Stimulated activated CD8-positive, alpha-beta memory T cell treated with anti-CD3 and anti-CD28 coated beads, Interleukin-15, amount 100 ng/mL, for 48 hours (primary cell): ENCODE measurements around the gene CDC73.
"Not testable (repeated sequence)": the region's sequence is repeated elsewhere in the genome, so short reads cannot be mapped to it uniquely, and the experiment has no call there.

ENCODE experiments used
- DNase-seq, 2 donors: peaks; one replicate each; pipeline ENCODE4 v3.0.0-alpha.2; 2020; ENCODE audit warnings: low read depth in 2 of 2

Gene CDC73

DNA sequence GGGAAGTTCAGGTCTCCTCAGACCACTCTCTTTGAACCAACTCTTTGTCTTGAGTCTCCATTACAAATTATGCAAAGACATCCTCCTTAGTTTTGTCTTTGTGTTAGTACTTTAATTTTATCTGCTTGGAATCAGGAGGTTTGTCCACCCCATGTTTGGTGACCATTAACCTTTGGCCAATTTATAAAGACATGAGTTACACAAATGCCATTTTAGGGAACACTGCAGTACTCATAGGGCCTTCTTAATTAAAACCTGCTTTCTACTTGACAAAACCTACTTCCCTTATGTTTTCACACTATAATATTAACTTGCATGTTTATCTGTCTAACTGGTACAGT is 7.9 kb upstream of the CDC73 start:
- no peak for DNase-seq

DNA sequence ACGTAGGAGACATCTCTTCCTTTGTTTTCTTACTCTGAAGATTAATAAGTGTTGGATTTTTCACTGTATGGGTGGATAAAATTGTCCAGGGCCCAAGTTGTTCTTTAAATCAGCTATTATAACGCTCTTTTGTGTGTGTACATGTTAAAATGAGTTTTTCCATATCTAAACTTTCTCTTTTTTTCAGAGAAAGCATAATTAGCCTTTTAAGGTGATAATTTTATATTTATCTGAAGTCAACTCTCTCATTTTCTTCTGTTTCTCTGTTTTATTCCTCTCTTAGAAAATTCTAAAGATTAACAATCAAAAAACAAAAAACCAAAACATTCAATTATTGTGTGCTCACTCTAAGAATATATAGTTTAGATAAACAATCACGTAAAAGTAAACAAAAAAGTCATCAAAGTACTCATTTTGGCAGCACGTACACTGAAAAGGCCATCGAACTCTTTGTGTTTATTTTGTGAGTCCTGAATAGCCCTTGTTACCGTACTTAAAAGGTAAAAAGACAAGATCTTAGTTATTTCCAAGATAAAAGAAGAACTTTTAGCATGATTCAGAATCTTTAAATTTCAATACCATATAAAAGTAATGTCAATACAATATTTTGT is 7.2 kb upstream of the CDC73 start:
- DNase-seq: no peak

DNA sequence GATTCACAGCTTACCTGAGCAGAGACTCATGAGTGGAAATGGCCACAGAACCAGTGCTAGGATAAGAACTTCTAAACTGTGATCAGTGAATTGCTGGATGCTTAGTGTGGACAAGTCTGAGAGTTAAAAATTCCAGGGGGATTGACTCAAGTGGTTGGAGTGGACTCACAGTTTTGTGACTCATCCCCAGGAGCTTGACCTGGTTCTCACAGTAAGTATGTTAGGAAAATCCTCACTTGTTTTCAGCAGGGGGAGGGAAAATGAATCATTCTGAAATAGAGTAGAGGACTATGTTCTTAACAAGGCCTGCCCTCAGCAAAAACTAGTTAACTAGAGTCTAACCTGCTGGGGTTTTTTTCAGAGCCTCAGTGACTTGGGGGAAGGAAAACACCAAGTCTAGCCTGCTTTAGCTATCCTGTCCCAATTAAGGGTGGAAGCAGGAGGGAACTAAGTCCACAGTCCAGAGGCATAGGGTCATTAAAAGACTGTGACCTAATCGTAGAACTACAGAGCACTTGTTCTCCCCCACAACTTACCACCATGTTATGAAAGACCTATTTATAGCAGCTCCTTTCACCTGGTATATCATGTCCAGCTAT is 6.1 kb upstream of the CDC73 start:
- DNase-seq: no peak

DNA sequence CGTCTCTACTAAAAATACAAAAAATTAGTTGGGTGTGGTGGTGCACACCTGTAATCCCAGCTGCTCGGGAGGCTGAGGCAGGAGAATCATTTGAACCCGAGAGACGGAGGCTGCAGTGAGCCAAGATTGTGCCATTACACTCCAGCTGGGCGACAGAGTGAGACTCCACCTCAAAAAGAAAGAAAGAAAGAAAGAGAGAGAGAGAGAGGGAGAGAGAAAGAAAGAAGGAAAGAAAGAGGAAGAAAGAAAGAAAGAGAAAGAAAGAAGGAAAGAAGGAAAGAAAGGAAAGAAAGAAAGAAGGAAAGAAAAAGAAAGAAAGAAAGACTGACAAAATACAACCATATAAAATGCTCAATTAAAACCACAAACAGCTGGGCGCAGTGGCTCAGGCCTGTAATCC is 4.7 kb upstream of the CDC73 start:
- DNase-seq: not testable (repeated sequence)

DNA sequence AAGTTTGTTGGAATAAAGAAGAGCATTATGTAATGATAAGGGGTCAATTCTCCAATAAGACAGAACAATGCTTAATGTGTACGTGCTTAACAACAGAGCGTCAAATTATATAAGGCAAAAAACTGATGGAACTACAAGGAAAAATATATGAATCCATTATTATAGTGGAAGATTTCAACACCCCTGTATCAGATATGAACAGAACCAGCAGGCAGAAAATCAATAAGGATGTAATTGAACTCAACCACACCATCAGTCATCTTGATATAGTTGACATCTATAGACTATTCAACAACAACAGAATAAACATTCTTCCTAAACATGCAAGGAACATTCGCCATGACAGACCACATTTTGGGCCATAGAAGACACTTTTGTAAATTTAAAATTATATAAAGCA is 3.6 kb upstream of the CDC73 start:
- no peak for DNase-seq

DNA sequence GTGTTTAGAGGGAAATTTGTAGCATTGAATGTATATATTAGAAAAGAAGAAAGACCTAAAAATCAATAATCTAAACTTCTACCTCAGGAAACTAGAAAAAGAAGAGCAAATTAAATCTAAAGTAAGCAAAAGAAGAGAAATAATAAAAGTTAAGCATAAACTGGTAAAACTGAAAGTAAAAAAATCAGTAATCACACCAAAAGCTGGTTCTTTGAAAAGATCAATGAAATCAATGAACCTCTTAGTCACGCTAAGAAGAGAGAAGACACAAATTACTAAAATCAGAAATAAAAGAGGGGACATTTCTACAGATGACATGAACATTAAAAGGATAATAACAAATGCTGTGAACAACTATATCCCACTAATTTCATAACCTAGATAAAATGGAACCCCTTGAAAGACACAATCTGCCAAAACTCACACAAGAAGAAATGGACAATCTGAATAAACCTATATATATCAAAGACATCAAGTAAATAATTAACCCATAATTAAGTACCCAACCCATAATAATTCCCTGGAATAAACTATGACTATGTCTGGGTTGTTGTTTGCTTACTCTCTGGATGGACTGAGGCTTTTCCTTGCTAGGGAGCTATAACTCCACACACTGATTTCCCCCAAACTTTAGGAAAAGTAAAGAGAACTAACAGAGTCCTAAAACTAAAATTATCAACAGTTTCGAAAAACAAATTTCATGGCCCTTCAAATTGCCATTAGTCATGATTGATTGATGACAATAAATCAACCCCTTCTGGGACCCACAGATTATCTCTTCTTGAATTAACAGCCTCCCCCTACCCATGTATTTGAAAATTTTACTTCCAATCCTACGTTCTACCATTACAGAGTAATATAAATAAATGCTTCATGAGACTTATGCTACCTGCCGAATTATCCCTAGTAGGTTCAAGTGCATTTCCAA is 2.8 kb upstream of the CDC73 start:
- no peak for DNase-seq

DNA sequence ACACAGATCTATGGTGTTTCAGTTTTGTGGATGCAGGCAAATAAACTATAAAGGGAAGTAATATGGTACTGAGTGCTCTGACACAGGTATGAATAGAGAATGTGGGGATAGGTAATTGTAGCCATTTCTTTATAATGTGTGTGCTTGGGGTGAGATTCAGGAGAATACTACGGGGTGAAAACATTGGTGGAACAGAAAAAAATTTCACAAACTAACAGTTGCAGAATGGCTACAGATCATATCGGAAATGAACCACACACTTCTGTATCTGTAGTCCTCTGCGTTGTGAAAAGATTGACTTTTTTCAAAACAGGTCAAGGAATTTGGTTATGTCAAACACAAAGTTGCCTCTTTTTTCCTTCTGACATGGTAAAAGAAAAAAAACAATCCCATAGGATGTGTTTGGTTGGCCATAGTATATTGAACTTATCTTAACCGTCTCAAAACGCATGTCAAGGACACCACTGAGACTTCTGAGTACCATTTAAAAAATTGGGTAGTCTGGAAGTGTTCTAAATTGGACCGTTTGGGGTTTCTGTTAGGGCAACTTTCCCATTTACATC is 1.1 kb upstream of the CDC73 start:
- no peak for DNase-seq

DNA sequence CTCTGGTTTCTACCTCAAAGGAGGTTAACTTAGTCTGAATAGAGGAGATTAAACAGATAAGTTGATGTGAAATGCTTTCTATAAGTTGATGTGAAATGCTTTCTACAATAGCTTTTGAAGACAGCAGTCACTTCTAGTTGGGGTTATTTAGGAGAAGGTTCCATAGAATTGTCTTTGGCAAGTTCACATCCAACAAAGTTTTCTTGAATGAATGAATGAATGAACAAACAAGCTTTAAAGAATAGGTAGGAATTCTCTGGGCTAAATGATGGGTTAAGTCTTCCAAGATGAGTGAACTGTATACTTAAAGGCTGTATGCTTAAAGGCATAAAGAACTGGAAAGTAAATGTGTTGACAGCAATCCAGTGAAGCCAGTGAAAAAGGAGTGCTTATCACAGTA is 1.9 kb downstream of the CDC73 start:
- no peak for DNase-seq

DNA sequence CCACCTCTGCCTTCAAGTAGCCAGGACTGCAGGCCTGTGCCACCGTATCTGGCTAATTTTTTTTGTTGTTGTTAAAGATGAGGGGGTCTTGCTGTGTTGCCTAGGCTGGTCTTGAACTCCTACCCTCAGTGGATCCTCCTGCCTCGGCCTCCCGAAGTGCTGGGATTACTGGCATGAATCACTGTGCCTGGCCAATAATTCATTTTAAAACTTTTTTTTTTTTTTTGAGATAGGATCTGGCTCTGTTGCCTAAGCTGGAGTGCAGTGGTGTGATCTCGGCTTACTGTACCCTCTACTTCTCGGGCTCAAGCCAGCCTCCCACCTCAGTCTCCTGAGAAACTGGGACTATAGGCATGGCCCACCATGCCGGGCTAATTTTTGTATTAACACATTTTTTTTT is 3.5 kb downstream of the CDC73 start:
- no peak for DNase-seq

DNA sequence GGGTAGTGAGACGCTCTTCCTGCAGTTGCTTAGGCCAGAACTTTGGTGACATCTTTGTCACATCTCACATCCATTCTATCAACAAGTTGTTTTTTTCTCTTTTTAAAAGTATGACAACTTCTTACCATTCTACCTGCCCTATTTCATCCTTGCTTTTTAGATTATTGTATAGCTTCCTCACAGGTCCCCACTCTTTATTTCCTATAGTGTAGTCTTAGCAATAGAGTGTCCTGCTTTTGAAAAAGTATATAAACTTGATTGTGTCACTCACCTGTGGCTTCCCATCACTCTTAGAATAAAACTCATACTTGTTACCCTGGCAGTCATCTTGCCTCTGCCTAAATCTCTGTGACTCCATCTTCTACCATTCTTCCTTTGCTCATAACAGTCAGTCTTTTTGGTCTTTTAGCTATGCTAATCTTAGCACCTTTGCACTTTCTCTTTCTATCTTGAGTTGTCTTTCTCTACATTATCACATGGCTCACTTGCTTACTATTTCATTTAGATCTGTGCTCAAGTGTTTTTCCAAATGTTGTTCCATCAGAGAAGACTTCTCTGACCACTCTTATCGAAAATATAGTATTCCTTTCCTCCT is 9.5 kb downstream of the CDC73 start:
- DNase-seq: no peak

DNA sequence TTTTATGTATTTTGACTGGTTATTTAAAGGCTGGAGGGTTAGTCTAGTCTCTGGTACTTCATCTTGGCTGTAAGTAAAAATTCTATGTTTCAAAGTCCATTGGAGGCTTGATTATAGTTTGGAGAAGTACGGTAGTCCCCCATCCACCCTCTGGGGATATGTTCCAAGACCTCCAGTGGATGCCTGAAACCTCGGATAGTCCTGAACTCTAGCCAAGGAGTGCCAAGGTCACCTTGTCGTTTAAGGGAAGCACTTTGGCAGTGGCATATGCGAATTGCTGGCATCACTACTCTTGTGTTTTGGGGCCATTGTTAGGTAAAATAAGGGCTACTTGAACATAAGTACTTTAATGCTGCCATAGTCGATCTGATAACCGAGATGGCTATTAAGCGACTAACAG is 18.4 kb downstream of the CDC73 start:
- no peak for DNase-seq

DNA sequence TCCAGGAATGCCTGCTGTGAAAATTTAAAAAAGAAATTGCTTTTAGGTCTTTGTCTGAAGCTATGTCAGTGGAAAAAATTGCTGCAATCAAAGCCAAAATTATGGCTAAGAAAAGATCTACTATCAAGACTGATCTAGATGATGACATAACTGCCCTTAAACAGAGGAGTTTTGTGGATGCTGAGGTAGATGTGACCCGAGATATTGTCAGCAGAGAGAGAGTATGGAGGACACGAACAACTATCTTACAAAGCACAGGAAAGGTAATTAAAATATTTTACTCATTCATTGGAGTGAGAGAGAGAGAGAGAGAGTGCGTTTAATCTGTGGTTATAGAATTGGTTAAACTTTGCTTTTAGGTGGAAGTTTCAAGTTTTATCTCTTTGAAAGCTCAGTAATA is 20.0 kb downstream of the CDC73 start:
- DNase-seq: no peak

DNA sequence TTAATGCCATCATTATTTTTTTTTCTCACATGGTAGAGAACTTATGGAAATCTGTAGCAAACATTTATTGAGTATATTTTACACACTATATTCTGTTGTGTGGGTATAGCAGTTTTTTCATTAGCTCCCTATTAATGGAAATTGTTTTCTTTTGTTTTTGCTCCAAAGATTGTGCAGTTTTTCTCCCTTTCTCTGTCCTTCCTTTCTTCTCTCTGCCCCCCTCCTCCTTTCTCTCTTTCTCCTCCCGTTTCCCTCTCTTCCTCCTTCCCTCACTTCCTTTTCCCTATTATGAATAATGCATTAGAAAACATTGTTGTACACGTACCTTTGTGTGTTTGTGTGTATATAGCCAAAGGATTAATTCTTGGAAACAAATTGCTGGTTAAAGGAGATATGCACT is 20.6 kb downstream of the CDC73 start:
- no peak for DNase-seq

DNA sequence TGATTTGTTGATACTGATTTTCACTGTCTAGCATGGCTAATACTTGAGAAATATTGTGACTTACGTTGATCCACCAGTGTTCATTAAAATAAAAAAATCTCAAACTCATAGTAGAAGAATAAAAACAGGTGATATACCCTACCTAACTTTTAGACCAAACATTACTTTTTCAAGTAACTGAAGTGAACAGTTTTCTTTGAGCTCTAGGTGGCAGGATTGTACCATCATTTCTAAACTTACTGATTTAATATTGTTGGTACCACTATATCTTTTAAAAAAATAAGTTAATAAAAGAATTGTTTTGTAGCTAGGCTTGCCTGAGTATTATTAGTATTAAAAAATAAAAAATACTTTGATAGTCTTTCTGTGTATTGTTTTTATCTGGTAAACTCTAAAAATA is 21.5 kb downstream of the CDC73 start:
- no peak for DNase-seq

DNA sequence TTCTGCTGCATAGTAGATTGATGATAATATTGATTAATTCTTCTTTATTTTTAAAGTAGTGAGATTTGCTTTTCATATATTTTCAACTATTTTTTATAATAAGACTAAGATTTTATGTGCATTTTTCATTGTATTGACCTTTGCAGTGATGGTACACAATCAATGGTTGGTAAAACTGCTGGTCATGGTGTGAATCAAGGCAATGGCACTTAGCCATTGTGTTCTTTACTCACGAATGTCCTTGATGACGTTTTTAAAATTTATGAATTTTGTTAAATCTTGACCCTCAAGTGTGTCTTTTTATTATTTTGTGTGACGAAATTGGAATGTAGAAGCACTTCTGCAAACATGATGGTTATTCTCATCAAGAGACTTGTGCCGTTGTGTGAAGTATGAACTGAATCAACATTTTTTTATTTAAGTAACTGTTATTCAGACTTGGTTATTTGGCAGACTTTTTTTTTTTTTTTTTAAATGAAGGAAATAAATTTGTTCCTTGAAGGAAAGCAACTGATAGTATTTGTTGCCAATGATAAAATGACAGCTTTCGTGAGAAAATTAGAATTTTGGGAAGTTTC is 22.6 kb downstream of the CDC73 start:
- DNase-seq: no peak

DNA sequence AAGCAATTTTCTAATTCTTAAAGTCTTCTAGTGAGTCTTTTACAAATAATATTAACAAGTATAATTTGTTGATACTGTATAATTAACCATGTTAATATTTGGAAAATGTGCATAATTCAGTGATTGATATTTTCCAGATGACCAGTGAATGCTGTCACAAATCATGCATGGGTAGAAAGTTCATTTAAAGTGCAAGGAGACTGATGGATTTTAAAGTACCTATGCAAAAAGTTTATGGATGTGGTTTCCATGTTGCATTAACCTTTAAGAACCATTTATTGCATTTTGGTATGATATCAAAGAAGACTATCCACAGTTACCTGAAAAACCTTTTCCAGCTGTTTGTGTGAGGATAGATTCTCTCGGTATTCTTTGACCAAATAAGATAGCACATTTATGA is 23.2 kb downstream of the CDC73 start:
- no peak for DNase-seq

DNA sequence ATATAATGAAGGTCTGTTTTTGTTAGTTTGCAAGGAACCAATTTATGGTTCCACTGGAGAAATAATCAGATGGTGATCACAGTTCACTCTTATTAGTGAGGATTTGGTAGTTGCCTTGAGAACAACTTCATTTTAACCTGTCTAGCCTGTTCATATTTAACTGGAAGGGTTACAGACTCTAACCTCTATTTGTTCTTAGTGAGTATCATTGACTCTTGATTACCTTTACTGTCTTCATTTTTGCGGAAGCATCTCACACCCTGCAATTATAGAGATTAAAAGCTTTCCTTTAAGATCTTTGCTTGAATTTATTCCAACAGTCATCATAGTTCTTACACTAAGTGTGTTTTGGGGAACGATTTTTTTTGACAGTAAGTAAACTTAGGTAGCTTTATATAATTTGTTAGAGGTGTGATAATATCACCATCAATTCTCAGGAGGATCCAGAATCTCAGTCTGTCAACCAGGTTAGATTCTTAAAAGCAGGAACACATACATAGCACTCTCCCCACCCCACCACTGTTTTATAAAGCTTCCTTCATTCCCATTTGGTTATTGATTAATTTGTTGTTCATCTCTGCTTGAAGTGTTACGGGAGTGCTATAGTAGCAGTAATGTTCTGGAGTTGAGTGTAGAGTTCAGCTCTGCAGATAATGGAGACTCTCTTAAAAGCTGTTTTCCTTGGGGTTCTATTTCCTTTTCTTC is 34.4 kb downstream of the CDC73 start:
- DNase-seq: no peak

DNA sequence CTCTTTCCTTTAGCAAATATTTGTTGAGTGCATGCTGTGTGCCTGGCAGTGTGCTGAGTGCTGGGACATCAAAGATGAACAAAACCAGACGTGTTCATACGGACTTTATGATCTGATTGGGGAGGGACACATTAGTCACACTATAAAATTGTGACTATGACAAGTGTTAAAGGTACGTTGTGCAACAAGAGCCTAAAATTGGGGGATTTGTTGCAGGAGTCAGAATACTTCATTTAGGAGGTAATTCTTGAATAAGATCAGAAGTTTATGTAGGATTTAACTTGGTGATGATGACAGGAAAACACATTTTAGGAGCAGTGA is 35.0 kb downstream of the CDC73 start:
- DNase-seq: no peak

DNA sequence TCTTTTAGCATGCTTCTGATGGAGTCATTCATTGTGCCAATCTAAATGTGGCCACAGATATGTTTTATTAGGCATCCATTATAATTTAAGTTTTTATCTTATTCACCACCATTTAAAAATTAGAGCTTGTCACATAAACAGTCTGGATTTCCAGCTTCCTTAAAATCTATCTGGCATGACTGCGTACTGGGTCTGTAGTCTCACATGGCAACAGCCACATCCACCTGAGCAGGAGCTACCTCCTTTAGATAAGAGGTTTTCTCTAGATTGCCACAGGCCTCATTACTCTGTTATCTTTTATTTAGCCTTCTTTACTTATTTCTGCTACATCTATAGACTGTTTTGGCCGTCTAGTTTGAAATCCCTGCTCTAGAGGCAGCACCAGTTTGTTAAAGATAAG is 35.5 kb downstream of the CDC73 start:
- no peak for DNase-seq

DNA sequence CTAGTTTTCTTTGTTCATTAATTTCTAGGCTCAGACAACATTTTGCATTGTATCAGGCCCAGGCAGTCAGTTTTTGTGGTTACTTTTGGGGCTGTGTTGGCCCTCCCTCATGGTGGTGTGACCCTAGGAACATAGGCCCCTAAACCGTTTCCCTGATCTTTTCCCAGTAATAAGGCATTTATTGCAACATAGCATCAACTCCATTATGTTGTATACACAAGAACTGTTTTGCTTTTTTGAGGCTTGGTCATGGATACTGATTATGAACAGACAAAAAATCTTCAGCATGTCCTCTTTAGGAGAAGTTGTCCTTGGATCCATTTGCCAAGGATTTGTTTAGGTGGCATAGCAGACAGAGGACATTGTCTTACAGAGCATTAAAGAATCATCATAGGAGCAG is 54.3 kb downstream of the CDC73 start:
- no peak for DNase-seq

DNA sequence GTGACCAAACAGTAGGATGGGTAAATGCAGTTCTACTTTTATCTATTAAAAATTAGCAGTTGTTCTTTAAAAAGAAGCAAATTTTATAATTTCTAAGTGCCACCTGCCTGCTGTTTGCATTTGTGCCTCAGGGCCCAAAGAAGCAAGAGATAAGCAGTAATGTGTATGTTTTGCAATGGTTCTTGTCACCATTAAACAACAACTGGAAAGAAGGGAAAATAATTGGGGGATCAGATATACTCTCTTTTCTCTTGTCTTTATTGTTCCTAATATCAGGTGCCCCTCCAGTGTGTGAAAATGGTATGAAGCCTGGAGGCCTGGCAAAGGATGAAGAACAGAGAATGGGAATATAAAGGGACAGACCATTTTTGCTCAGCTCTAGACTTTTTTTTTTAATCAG is 55.0 kb downstream of the CDC73 start:
- no peak for DNase-seq

DNA sequence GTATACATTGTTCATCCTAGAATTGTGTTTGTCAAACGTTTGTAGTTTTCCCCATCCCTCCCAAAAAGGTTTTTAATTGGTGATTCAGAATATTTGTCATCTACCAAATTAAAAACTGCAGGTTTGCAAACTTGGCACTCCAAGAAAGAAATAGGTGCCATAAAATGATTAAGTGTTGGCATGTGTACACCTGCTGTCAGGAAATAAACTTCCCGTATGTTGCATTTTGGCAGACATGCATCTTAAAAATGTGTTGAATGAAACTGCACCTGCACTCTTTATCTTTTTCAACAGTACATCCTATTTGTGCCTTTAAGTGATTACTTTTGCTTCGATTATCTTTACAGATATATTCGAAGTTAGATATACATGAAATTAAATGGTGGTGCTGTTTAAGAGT is 57.3 kb downstream of the CDC73 start:
- no peak for DNase-seq
